ENCODE results near the gene DUSP15.

The DUSP15 gene

GRCh38 chr20:31859266-31859997 lies 10.9 kb downstream of the DUSP15 start:
- no peak for DNase-seq

GRCh38 chr20:31858760-31859083 lies 11.6 kb downstream of the DUSP15 start:
- no peak for DNase-seq

DNA sequence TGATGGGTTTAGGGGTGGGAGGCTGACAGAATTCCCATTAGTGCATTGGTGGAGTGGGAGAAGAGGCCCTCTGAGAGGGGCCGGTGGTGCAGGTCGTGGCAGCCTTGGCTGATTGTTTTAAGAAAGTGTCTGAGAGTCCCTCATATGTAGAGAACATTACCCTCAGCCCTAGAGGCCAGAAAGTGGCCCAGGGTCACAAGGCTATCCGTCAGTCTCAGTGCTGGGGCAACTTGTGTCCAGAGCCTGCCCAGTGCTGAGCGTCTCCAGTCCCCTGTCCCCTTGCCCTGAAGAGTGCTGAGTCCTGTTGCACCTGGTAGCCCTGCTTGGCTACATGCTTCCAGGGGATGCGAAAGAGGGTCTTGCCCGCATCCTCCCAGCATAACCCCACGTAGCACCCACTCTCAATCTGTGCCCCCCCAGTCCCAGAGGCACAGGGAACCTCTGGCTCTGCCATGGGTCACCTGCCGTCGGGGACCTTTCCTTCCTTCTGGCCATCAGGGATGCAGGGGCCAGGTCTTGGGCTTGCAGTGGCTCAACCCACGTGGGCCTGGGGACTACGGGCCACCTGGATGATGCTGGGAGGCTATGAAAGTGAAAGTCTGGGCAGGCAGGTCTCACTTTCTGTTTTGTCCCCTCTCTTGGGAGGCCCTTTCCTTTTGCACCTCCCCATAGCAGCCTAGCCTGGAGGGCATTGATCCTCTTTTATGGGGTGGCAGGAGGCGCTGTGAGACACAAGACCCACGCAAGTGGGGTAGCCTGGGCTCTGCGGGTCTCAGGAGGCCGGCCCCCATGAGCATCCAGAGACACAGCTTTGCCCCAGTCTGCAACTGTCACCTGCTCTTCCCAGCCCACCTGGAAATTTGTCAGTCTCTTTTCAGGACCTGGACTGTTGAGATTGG lies 12.2 kb downstream of the DUSP15 start:
- no peak for DNase-seq

DNA sequence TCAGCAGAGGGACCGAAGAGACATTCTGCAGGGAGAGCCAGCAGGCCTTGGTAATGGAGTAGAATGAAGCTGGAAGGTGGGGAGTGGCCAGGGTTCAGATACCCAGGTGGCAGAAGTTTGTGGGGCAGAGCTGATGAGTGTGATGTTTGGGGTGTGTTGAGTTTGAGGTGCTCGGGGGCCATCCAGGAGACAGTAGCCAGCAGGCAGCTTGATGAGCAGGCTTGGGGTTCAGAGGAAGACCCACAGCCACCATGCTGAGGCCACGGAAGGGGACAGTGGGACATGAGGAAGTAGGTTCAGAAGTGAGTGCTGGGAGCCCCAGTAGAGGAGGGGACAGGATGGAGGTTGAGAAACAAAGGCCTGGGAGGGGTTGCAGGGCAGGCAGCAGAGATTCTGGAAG lies 13.8 kb downstream of the DUSP15 start:
- DNase-seq = no peak

- no peak for DNase-seq
Measured at GRCh38 chr20:31853481-31853880, 16.8 kb downstream of the DUSP15 start.

- DNase-seq = no peak
Measured at GRCh38 chr20:31851240-31851955, 18.9 kb downstream of the DUSP15 start.

GRCh38 chr20:31849306-31849930 lies 20.9 kb downstream of the DUSP15 start:
- DNase-seq = no peak

- DNase-seq = no peak
Measured at GRCh38 chr20:31848088-31848999, 22.0 kb downstream of the DUSP15 start.

DNA sequence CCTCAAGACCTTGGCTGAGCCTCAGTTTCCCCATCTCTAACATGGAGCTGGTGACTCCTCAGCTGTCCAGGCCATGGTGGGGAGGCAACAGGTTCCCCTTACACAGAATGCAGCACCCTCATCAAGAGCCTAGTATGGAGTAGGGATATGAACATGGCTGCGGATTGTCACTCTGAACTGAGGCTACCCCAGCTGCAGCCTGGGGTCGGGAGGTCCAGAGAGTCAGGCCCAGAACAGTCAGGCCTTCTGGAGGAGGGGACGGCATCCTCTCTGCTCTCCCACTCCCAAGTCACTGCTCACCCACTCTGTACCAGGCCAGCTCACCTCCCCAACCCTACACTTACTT lies 23.6 kb downstream of the DUSP15 start:
- DNase-seq = no peak

- no peak for DNase-seq
Measured at GRCh38 chr20:31845300-31845863, 24.9 kb downstream of the DUSP15 start, which contains the start of gene FOXS1. FOXS1 (minus strand) TSS chr20:31845604; CDS start chr20:31845542, 62 bp downstream.

- no peak for DNase-seq
Measured at GRCh38 chr20:31844737-31845299, 25.5 kb downstream of the DUSP15 start.

- no peak for DNase-seq
Measured at GRCh38 chr20:31843881-31844280, 26.4 kb downstream of the DUSP15 start.

DNA sequence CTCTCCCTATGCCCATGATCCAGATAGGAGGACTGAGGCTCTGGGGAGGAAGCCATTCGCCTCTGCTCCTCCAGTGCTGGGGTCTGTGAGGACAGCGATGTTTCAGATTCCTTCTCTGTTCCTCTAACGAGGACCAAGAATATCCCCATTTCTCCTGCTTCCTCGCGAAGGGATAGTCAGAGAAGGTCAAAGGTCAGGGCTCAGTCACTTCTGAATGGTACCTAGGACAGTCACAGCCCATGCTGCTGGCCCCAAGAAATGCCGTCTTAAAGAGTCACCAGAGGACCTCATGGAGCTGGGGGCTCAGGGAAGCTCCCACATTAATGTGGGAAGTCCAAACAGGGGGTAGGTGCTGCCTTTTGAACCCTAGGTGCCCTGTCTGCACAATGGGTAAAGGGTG lies 27.0 kb downstream of the DUSP15 start:
- no peak for DNase-seq

DNA sequence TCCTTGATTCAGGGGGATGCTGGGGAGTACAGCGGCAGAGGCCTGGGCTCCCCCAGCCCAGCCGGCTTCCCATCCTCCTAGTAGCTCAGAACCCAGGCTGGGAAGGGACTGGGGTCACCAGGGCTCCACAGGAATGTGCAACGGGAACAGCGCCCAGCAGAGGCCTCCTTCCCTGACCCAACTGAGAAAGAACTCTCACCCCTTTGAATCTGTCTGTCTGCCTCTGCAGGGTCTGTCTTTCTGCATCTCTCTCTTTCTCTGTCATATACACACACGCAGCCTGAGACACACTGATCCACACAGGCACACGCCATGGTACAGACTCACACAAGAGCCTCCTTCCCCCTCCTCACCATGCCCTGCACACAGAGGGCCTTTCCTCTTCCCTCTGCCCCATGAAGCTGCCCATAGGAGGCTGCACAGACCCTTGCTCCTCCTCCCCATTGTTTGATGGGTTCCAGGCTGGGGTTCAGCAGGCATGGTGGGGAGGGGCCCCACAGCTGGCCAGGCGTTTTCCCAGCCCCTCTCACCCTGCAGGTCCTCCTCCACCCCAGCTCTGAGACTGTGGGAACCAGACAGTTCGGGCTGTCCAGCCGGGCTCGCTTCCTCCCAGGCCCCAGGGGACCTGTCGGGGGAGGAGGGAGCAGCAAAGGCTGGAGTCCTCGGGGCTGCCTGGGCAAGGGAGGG lies 27.7 kb downstream of the DUSP15 start:
- DNase-seq = no peak

- no peak for DNase-seq
Measured at GRCh38 chr20:31841928-31842327, 28.4 kb downstream of the DUSP15 start.

DNA sequence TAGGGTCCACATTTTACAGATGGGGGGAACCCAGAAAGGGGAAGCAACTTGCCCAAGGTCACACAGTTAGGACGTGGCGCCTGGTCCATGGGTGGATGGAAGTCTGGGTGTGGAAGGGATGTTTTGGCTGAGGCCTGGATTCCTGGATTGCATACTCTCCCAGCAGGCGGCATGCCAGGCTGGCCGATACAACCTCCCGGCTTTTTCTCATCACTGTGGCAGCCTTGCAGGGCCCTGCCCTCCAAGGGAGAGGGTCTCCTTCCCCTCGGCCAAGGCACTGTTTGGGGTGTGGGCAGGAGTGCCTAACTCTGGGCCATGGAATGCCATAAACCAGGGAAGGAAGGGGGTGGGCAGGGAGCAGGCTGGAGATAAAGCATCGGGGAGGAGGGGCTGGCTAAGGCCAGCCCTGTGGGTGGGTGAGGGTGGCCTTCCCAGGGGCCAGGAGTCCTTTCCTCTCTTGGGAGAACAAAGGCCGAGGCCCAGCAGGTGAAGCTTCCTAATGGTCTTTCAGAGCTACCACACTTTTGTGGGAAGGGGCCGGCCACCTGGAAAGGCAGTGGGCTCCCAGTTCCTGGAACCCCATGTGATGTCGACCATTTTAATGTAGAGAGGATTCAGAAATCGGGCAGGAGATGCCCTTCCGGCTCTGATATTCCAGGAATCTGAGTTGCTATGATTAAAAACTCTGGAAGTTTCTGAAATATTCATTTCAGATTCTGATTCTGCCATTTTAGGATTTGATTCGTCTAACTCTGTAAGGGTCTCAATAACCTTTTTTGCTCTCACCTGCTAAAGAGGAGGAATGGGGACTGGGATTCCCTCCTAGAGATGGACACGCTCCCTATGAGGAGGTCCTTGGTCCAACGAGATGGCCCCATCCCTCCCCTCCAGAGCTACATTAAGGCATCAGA lies 29.2 kb downstream of the DUSP15 start:
- no peak for DNase-seq

DNA sequence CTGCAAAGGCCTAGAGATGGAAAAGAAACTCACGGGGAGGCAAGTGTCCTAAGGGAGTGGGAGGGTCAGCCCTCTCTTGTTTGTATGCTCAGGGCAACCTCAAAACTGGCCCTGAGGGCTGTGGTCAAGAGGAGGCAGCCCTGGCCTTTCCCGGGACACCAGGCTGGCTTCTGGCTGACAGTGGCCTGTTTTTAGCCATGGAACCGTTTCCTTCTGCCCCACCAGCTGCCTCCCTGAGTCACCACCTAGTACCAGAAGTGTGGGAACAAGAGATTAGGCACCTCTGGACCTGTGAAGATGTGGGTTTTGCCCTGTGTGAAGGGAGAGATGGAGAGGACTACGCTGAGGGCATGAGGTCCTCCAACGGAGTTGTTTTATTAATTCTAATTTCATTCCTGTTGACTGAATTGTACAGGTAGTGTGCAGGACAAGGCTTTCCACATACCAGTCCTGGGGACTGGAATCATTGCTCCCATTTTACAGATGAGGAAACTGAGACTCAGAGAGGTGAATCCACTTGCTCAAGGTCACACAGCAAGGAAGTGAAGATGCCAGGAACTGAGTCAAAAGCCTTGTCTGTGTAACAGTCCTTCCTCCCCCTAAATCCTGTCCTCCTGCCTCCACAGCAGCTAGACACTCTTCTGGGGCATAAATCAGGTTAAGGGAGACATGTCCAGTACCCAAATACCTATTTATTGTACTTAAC lies 30.4 kb downstream of the DUSP15 start:
- no peak for DNase-seq

- no peak for DNase-seq
Measured at GRCh38 chr20:31838646-31839292, 31.6 kb downstream of the DUSP15 start.
